ENCODE results near the gene ALMS1.

DNA sequence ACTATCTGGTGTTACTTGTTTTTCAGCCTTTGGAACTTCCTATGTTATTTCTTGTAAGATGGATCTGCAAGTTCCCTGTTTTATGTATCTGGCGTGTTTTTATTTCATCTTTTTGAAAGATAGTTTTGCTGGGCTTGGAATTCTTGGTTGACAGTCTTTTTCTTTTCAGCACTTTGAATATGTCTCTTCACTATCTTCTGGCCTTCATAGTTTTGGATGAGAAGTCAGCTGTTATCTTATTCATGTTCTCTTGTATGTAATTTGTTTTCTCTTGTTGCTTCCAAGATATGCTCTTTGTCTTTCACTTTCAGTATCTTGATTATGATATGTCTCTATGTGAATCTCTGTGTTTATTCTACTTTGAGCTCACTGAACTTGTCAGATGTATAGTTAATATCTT, 50.4 kb downstream of the ALMS1 start:
- TF ChIP-seq, protein P1, sequence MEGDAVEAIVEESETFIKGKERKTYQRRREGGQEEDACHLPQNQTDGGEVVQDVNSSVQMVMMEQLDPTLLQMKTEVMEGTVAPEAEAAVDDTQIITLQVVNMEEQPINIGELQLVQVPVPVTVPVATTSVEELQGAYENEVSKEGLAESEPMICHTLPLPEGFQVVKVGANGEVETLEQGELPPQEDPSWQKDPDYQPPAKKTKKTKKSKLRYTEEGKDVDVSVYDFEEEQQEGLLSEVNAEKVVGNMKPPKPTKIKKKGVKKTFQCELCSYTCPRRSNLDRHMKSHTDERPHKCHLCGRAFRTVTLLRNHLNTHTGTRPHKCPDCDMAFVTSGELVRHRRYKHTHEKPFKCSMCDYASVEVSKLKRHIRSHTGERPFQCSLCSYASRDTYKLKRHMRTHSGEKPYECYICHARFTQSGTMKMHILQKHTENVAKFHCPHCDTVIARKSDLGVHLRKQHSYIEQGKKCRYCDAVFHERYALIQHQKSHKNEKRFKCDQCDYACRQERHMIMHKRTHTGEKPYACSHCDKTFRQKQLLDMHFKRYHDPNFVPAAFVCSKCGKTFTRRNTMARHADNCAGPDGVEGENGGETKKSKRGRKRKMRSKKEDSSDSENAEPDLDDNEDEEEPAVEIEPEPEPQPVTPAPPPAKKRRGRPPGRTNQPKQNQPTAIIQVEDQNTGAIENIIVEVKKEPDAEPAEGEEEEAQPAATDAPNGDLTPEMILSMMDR (IDR thresholded peaks at IDR 0.05): no peak
- no peak for TF ChIP-seq POLR2A (IDR thresholded peaks at IDR 0.05)
